Measurements from ENCODE around the gene ZNF230. TPM values are rescaled to one million over a fixed set of nuclear protein-coding genes. Genes with fewer than 3 reads are reported as not detected.

Gene ZNF230
- total and polyA plus RNA-seq, 2 of the 4 experiments (the other 2 are of a cell fraction), result 1.5 to 3.4 TPM

DNA sequence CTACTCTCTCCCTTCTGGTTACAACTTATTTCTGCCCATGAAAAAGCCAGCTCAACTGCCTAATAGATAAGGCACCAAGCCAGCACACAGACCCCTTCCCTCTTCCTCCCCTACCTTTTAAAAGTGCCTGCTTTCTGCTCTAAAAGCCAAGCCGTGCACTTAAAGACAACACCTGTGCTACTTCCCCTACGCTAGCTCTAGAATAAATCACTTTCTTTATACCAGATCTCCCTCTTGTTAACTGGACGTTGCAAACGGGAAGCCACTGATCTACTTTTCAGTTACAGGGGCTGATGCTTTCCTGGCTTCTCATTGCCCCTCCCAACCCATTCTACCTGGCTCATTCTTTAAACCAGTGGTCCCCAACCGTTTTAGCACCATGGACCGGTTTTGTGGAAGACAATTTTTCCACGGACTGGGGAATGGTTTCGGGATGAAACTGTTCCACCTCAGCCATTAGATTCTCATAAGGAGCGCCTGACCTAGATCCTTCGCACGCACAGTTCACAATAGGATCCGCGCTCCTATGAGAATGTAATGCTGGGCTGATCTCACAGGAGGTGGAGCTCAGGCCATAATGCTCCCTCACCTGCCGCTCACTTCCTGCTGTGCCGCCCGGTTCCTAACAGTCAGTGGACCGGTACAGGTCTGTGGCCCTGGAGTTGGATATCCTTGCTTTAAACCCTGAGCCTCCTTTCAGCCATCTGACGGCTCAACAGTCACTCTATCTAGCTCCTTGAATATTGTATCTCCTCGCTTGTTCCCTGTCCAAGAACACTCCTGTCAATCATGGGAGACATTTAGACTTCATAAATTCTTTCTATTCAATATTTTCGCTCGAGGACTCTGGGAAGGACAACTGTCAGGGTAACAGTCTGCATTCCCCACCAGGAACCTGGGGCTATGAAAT lies 48.2 kb downstream of the ZNF230 start:
- Histone ChIP-seq H2BK120ac (ENCODE audit: low read depth, low read length) (0 out of 2 replicates have a peak overlapping the region, but pooled peaks have one; percentile 13), H3K14ac (replicated peaks; ENCODE audit: low read depth, low read length) (peak overlapping the region; percentile 44), H2BK15ac (ENCODE audit: low read depth, low read length) (no peak overlapping the region), H3K56ac (ENCODE audit: extremely low read depth, insufficient read depth, low read length) (no peak overlapping the region), H2BK5ac (ENCODE audit: low read depth, low read length, poor library complexity, severe bottlenecking) (no peak overlapping the region), H2AK5ac (ENCODE audit: low read depth, low read length) (no peak overlapping the region), H3K23ac (ENCODE audit: low read depth, low read length) (no peak overlapping the region), H3K79me1 (ENCODE audit: low read depth in 1 of 2, low read length in 2 of 2) (peaks cover 5 to 16% of the 10 kb centered on the region in 2 experiments; a peak in 3 of 4 replicates), H3K36me3 (ENCODE audit: control insufficient read depth, insufficient read depth, low read length) (peaks cover 4% of the 10 kb centered on the region), H2AFZ (replicated peaks; ENCODE audit: low read length, poor library complexity) (peak overlapping the region; percentile 97), H2AK9ac (replicated peaks; ENCODE audit: low read depth, low read length, poor library complexity) (peak overlapping the region; percentile 73), H3K4me1 (ENCODE audit: control insufficient read depth, insufficient read depth, low read length) (0 out of 2 replicates have a peak, but pooled peaks cover 2% of the 10 kb centered on the region), H3K9ac (ENCODE audit: low read depth, low read length) (peak overlapping the region; percentile 30), H3K4ac (ENCODE audit: low read depth, low read length) (peak overlapping the region; percentile 76), H3K27me3 (ENCODE audit: control insufficient read depth, insufficient read depth, low read length) (0 out of 2 replicates have a peak, but pooled peaks cover 2% of the 10 kb centered on the region), H4K20me1 (ENCODE audit: insufficient read depth, low read length) (no peaks in the 10 kb centered on the region), H4K8ac (ENCODE audit: low read depth in 2 of 2, low read length in 2 of 2) (peak overlapping the region; percentile 76 to 99), H2BK20ac (ENCODE audit: low read depth, low read length) (no peak overlapping the region; the same call in 1 of the 2 replicates), H3K4me2 (ENCODE audit: low read depth, low read length) (peak overlapping the region; percentile 90), H3K4me3 (ENCODE audit: insufficient read depth, low read depth, low read length) (peak overlapping the region; percentile 70), H4K5ac (ENCODE audit: low read depth, low read length) (peak overlapping the region; percentile 97), H4K91ac (ENCODE audit: insufficient read depth, low read depth, low read length) (0 out of 2 replicates have a peak overlapping the region, but pooled peaks have one; percentile 30), H3K18ac (ENCODE audit: low read depth, low read length) (no peak overlapping the region), H3K27ac (ENCODE audit: insufficient read depth, low read length) (no peak overlapping the region), H3K9me1 (ENCODE audit: insufficient read depth, low read length) (peaks cover 6% of the 10 kb centered on the region), H3K9me3 (ENCODE audit: control insufficient read depth, insufficient read depth, low read length) (no peaks in the 10 kb centered on the region)
- BruUV-seq (replicated peaks), result no TSS peak
- CTCF ChIA-PET, result no interaction called here
- ATAC-seq (ENCODE audit: low read depth) (no peak; the same call in 1 of the 2 replicates), DNase-seq (no peak)
- in situ Hi-C loops (cut with MboI; ENCODE audit: low sequenced_read_pairs) (no loop called here), intact Hi-C loops (cut with micrococcal nuclease) (no loop called here), dilution Hi-C loops (cut with HindIII; ENCODE audit: low sequenced_read_pairs, unreplicated experiment) (no loop called here)
- POLR2A ChIA-PET (ENCODE audit: unreplicated experiment), result interaction anchor here (0.6 kb wide), 1 partner anchor 161 kb away, joined by 5 read pairs; no protein-coding TSS in a partner anchor
- 10% methylated on average over 13 of the region's 21 CpGs; no CpG with 5 or more reads in 1 of the 2 experiments for WGBS, 2 experiments (ENCODE audit: extremely low coverage in 2 of 2, insufficient read length in 1 of 2)
- TF ChIP-seq, protein P1, sequence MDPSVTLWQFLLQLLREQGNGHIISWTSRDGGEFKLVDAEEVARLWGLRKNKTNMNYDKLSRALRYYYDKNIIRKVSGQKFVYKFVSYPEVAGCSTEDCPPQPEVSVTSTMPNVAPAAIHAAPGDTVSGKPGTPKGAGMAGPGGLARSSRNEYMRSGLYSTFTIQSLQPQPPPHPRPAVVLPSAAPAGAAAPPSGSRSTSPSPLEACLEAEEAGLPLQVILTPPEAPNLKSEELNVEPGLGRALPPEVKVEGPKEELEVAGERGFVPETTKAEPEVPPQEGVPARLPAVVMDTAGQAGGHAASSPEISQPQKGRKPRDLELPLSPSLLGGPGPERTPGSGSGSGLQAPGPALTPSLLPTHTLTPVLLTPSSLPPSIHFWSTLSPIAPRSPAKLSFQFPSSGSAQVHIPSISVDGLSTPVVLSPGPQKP (IDR thresholded peaks at IDR 0.05; ENCODE audit: borderline replicate concordance, low read depth, low read length), result no peak
- TF ChIP-seq FOS (IDR thresholded peaks at IDR 0.05; ENCODE audit: low read depth, low read length) (no peak), NFE2L2 (IDR thresholded peaks at IDR 0.05; ENCODE audit: low read depth, low read length) (no peak), RAD21 (IDR thresholded peaks at IDR 0.05; ENCODE audit: low read length) (no peak), RFX5 (IDR thresholded peaks at IDR 0.05; ENCODE audit: low read depth, low read length) (no peak), MAFK (IDR thresholded peaks at IDR 0.05; ENCODE audit: low read depth, low read length) (no peak), MAZ (IDR thresholded peaks at IDR 0.05; ENCODE audit: borderline replicate concordance, low read depth, low read length) (no peak), CHD1 (IDR thresholded peaks at IDR 0.05; ENCODE audit: low read depth, low read length) (no peak), USF2 (IDR thresholded peaks at IDR 0.05; ENCODE audit: low read depth, low read length) (no peak), BHLHE40 (IDR thresholded peaks at IDR 0.05; ENCODE audit: low read depth, low read length) (no peak), POLR2A (IDR thresholded peaks at IDR 0.05; ENCODE audit: low read depth, low read length) (no peak), SMC3 (IDR thresholded peaks at IDR 0.05; ENCODE audit: low read depth, low read length) (no peak), RCOR1 (IDR thresholded peaks at IDR 0.05; ENCODE audit: insufficient replicate concordance, low read length) (no peak), MXI1 (IDR thresholded peaks at IDR 0.05; ENCODE audit: borderline replicate concordance, low read depth, low read length) (no peak), CEBPB (IDR thresholded peaks at IDR 0.05; ENCODE audit: low read depth, low read length) (no peak)

Data from IMR-90 (cell line).